HG03135 (cell line): ENCODE data around the gene NUBPL.

Experiments used
- ATAC-seq: cut with Tn5 transposase; IDR thresholded peaks from one replicate; pipeline ENCODE4 v1.9.1; 2021; ENCODE audit warnings: mild to moderate bottlenecking, moderate library complexity; ENCODE audit not compliant: unreplicated experiment

Gene NUBPL

GRCh38 chr14:31902945-31903646 is 341.9 kb downstream of the NUBPL start:
- no peak for ATAC-seq

DNA sequence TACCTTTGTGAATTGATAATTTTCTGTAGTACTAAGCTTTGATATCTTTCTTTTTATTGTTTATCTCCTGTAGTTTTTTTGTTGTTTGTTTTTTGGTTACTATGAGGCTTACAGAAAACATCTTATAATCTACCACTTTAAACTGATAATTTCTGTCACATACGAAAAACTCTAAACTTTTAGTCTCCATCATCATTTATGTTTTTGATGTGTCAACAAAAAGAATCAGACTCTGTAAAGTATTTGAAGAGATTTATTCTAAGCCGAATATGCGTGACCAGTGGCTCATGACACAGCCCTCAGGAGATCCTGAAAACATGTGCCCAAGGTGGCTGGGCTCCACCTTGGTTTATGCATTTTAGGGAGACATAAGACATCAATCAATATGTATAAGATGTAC is 348.8 kb downstream of the NUBPL start:
- ATAC-seq = no peak
